ENCODE data around the gene CLDN10.

DNA sequence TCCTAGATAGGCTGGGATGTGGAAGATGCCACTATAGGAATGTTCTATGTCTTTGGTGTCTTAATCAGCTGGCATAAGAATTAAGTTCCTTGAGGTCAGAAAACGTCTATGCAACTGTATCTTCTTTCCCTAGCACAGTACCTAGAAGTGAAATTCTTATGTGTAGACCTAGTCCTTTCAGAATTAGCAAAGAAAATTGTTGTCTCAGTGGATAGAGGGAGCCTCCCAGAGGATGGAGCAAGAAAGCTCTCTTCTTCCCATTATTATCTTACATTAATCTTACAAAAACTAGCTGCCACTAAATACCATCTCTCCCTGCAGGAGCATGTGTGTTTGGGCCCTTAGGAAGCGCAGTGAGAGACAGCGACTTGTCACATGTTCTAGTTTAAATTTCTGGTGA lies 11.6 kb downstream of the CLDN10 start:
- TF ChIP-seq NRF1 (IDR thresholded peaks at IDR 0.05; ENCODE audit: low read depth, low read length), result no peak
- TF ChIP-seq, protein P1, sequence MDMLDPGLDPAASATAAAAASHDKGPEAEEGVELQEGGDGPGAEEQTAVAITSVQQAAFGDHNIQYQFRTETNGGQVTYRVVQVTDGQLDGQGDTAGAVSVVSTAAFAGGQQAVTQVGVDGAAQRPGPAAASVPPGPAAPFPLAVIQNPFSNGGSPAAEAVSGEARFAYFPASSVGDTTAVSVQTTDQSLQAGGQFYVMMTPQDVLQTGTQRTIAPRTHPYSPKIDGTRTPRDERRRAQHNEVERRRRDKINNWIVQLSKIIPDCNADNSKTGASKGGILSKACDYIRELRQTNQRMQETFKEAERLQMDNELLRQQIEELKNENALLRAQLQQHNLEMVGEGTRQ (IDR thresholded peaks at IDR 0.05; ENCODE audit: low read length), result no peak
